ENCODE results near the gene RNF213.

The RNF213 gene

DNA sequence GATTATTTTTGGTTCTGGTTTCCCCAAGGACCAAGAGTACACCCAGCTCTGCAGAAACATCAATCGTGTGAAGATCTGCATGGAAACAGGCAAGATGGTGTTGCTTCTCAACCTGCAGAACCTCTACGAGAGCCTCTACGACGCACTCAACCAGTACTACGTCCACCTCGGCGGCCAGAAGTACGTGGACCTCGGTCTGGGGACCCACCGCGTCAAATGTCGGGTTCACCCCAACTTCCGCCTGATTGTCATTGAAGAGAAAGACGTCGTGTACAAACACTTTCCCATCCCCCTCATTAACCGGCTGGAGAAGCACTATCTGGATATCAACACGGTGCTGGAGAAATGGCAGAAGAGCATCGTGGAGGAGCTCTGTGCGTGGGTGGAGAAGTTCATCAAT, 86.9 kb downstream of the RNF213 start:
- in situ Hi-C loops (cut with MboI; ENCODE audit: low sequenced_read_pairs), result no loop called here

DNA sequence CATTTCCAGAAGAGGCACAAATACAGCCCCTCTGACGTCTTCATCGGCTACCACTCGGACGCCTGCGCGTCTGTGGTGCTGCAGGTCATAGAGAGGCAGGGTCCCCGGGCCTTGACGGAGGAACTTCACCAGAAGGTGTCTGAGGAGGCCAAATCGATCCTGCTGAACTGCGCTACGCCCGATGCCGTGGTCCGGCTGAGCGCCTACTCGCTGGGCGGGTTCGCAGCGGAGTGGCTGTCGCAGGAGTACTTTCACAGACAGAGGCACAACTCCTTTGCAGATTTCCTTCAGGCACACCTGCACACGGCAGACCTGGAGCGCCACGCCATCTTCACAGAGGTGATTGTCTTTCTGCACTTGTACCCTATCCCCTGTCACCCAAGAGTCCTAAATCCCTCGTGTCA, 87.3 kb downstream of the RNF213 start:
- in situ Hi-C loops (cut with MboI; ENCODE audit: low sequenced_read_pairs), result no loop called here

DNA sequence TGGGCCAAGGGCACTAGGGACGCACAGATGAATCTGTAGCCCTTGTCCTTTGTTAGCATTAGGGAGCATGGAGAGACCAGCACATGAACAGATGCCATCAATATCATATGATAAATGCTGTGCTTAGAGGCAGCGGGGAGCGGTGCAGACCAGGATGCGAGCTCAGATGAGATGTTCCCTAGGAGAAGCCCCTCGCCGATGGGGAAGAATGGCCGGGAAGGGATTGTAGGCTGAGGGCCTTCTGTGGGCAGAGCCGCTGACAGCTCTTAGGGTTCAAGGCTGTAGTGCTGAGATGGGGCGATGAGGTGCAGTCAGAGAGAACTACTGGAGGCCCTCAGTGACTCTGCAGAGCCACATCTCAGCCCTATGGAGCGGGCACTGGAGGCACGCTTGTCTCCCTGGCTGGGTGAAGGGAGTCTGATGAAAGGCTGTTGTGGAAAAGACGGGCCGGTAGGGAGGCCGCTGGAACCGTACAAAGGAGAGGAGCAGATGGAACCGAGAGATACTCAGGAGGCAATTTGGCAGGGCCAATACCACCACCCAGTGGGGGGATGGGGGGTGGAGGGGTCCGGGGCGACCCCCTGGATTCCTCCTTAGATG, 88.0 kb downstream of the RNF213 start:
- in situ Hi-C loops (cut with MboI; ENCODE audit: low sequenced_read_pairs), result no loop called here

DNA sequence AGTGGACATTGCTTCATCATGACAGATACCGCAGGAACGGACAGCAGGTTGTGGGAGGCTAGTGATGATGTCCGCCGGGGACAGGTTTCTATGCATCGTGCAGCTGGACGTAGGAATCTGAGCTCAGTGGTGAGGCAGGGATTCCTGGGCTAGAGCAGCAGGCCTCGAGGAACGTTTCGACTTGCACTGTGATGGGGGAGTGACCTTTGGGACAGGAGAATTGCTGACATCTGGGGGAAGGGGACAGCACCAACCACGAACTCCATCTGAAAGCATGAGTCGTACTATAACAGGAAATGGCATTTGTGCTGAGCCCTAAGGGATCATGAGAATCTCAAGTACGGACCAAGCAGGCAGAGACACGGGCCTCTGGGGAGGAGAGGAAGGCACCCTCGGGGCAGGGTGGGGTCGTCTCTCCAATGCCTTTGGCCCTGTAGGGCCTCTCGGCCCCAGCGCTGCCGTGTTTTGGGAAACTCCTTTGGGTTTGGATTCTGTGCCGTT, 88.5 kb downstream of the RNF213 start:
- in situ Hi-C loops (cut with MboI; ENCODE audit: low sequenced_read_pairs), result no loop called here

DNA sequence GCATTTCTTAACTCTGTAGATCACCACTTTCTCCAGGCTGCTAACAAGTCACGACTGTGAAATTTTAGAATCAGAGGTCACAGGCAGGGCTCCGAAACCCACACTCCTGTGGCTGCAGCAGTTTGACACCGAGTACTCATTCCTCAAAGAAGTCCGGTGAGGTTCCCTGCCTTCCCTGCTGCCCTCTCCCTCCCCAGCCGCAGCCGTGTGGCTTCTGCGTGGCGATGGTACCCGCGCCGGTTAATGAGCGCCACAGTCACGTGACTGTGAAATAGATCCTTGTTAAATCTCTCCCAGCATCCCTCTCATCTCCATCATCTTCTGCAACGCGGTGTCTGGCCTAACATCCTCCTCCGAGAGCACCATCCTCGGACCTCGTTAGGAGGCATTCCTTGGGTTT, 89.1 kb downstream of the RNF213 start:
- in situ Hi-C loops (cut with MboI; ENCODE audit: low sequenced_read_pairs), result no loop called here

DNA sequence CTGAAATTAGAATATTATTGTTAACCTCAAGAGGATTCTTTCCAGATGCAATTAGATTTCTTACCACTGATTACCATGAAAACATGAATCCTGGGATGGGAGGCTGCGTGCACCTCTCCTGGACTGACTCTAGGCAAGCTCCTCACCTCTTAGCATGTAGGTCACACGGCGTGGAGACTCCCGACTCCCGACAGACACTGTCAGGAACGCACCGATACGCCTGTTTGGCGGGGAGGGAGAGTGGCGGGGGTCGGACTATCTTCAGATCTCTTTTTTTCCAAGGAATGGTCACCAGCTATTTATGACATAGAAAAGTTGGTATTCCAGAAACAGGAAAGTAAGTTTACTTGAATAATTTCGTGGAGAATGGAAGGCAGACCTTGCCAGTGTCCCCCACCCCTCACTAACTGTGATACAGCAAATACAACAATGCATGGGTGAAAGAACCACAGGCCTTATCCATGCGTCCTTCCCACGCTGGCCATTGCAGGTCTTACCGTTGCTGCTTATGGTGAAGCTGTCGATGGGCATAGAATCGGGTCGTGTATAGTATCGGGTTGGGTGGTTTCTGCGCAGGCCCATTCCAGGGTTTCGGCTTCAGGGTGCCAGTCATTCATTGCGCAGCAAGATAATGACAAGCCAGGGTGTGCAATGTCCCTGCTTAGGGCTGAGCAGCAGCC, 91.7 kb downstream of the RNF213 start:
- in situ Hi-C loops (cut with MboI; ENCODE audit: low sequenced_read_pairs), result no loop called here

DNA sequence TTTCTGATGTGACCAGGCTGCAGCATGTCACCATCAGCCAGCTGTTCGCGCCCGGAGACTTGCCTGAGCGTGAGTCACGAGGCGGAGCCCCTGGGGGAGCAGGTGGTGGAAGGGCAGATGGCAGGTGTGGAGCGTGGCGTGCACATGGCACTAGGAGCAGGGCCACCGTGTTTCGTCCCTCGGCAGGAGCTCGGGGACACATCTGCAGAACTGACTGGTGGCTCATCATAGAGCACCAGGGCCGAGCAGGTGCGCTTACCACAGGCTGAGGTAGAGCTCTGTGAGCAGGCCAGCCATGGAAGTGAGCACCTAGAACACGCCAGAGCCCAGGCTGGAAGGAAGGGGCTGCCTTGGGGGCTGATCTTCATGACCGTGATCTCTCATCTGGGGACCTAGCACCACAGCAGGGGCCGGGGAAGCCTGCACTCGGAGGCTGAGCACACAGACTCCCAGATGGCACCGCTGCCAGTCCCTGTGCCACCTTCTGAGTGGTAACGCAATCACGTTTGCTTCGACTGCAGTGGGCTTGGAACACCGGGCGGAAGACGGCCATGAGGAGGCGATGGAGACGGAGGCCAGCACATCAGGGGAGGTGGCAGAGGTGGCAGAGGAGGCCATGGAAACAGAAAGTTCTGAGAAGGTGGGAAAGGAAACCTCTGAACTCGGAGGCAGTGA, 92.5 kb downstream of the RNF213 start:
- in situ Hi-C loops (cut with MboI; ENCODE audit: low sequenced_read_pairs), result no loop called here

DNA sequence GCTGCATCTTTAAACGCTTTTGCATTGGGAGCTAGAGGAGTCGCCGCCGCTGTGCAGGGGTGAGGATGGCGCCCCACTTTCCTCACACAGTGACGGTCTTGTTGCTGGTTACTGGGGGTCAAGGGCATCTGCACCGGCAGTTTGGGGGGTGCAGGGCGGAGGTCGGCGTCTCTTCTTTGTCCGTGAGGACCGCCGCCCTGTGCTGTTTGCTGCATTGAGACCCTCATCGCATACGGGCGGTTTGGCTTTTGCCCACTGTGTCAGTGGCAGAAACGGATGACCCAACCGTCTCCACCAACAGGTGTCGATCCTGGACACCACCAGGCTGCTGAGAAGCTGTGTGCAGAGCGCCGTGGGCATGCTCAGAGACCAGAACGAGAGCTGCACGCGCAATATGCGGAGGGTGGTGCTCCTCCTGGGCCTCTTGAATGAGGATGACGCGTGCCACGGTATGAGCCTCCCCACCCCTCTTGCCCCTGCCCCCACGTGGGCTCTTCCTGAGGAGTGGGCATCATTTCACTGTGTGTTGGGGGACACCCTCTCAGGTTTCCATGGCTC, 93.1 kb downstream of the RNF213 start:
- in situ Hi-C loops (cut with MboI; ENCODE audit: low sequenced_read_pairs), result no loop called here

DNA sequence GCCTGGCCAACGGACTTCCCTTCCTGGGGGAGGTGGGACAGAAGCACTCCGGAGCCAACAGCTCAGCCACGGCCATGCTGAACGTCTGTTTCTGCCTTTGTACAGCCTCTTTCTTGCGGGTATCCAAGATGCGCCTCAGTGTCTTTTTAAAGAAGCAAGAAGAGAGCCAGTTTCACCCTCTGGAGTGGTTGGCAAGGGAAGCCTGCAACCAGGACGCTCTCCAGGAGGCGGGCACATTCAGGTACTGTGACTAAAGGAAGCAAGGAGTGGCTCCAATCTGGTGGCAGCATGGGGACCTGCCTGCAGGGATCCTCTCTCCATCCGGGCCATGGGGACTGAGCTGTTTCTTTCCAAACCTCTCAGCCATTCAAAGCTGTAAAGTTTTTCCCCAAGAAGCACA, 93.7 kb downstream of the RNF213 start:
- in situ Hi-C loops (cut with MboI; ENCODE audit: low sequenced_read_pairs), result no loop called here

DNA sequence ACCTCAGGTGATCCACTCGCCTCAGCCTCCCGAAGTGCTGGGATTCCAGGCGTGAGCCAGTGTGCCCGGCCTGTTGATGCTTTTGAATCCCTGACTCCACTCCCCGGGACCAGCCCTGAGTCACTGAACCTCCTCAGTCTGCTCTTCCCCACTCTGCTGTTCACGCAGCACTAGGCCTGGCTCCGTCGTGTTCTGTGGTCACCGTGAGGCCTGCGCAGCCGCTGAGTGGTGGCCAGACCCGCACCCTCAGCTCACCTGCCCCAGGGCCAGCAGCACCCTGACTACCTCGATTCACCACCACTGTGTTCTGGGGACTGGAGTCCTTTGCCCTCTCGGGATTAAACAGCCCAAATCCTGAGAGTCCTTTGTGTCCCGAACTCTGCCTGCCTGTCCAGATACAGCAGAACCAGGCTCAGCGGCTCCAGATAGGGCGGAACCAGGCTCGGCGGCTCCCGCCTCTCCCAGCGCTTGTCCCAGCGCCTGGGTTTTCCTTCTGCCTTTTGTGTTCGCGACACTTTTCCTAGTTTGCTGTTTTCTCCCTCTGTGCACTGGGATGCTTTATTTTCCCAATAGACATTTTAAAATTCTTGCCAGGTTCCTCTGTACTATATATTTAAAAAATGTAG, 95.7 kb downstream of the RNF213 start:
- in situ Hi-C loops (cut with MboI; ENCODE audit: low sequenced_read_pairs), result no loop called here

DNA sequence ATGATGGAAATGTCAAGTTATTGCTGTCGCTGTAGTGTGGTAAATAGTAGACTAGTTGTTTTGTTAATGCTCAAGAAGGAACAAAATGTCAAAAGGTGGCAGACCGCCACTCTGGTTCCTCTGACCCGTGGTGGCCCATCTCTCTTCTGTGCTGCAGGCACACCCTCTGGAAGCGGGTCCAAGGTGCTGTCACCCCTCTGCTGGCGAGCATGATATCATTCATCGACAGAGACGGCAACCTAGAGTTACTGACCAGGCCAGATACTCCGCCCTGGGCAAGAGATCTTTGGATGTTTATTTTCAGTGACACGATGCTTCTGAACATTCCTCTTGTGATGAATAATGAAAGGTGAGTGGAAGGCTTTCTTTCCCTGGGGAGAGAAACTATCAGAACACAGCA, 97.5 kb downstream of the RNF213 start:
- in situ Hi-C loops (cut with MboI; ENCODE audit: low sequenced_read_pairs), result no loop called here

DNA sequence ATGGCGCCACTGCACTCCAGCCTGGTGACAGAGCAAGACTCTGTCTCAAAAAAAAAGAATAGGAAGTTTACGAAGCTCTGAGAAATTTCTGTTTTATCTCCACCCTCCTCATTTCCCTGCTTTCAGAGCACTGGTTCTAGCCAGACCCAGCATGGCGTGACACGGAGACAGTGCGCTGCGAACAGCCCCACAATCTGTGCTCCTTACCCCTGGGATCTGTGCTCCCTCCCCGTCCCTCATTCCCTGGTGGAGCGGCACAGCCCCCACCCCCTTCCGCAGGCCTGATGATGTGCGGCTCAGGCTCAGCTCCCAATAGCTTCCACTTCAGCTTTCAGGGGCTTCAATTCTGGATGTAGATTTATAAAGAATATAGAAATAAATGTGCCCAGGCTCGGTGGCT, 98.2 kb downstream of the RNF213 start:
- in situ Hi-C loops (cut with MboI; ENCODE audit: low sequenced_read_pairs), result no loop called here

DNA sequence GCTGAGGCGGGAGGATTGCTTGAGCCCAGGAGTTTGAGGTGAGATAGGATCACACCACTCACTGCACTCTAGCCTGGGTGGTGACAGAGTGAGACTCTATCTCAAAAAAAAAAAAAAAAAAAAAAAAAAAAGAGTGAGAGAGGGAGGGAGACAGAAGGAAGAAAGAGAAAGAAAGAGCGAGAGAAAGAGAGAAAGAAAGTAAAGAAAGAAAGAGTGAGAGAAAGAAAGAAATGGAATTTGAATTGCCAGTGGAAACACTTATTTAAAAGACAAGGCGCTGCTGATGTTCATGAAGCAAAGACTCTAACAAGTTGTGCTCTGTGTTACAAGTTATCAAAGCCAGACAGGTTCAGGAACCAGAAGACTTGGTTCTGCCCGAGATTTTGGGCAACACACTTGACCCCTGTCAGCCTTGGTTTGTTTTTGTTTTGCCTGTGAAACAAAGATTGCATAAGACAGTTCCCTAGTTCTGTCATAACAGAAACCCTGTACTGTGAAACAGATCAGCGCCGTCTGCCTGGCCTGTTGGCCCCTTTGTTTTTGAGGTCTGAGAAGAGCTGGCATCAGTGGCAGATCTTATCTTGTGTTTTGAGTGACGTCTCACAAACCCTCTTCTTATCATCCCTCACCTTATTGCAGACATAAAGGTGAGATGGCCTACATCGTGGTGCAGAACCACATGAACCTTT, 98.9 kb downstream of the RNF213 start:
- in situ Hi-C loops (cut with MboI; ENCODE audit: low sequenced_read_pairs), result loop anchor here (10.0 kb wide), 1 partner anchor 165 kb away; no protein-coding TSS in a partner anchor

DNA sequence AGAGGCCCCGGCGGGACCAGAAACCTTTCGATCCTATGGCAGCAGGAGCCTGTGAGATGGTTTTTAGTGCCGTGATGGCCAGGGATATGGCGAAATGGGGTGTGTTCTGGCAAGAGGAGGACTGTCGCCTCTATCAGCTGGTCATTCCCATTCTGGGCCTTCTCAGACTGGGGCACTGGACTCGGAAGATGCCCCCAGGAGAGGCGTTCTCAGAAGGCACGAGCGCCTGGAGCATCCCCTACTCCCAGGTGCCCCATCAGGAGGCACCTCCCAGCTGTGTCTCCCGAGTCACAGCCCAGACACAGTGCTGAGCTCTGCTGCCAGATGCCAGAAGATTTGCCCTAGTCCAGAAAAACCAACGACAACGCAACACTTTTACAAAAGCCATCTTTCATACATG, 99.7 kb downstream of the RNF213 start:
- in situ Hi-C loops (cut with MboI; ENCODE audit: low sequenced_read_pairs), result loop anchor here (10.0 kb wide), 1 partner anchor 166 kb away; no protein-coding TSS in a partner anchor

DNA sequence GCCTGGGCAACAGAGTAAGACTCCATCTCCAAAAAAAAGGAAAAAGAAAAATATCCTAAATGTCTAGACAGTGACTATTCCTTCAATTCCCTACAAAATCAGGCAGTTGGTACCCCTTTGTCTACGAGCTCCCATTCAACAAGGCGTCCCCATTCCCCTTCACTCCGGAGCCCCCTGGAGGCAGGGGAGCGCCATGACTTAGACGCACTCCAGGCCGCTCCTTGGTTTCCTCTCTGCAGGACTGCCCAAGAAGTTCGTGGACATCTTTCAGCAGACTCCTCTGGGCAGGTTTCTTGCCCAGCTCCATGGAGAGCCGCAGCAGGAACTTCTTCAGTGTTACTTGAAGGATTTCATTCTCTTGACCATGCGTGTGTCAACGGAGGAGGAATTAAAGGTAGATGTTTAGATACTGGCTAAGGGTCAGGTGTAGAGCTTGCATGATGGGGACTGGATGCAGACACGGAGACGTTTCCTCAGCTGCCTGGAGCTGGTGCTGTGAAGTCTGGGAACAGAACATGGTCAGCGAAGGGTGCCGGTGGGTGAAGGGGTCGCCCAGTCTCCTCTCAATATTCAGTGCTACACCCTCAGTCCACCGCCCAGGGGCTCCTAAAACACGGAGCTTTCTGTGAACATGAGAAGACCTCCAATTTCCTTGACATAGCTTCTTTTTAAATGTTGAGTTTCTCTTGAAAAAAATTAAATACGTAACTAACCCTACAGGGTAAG, 101.0 kb downstream of the RNF213 start:
- in situ Hi-C loops (cut with MboI; ENCODE audit: low sequenced_read_pairs), result loop anchor here (10.0 kb wide), 1 partner anchor 167 kb away; no protein-coding TSS in a partner anchor

DNA sequence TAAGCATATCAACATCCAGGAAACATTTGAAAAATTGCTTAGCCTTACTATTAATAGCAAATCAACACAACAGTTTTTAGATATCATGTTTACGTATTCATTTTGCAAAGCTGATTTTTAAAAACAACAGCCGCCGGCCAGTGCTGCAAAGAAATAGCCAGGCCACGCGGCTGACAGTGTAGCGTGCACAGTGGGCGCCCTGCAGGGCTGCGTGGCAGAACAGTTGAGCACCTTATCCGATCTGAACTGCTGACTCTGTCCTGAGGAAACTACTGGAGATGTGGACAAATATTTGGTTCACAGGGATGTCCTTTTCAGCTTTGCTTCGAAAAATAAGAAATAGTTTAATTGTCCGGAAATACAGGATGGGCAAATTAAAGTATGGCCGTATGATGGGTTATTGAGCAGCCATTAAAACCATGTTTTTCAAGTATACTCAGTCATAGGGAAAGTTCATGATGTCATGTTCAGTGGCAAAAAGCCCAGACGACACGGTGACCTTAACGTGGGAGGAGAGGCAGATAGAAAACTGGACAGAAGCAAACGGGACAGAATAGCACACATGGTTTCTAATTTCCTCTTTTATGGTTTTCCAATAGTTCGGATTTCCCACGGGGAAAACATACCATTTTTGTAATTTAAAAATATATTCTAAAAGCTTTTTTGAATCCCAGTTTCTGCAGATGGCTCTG, 101.9 kb downstream of the RNF213 start:
- in situ Hi-C loops (cut with MboI; ENCODE audit: low sequenced_read_pairs), result loop anchor here (10.0 kb wide), 1 partner anchor 168 kb away; no protein-coding TSS in a partner anchor

DNA sequence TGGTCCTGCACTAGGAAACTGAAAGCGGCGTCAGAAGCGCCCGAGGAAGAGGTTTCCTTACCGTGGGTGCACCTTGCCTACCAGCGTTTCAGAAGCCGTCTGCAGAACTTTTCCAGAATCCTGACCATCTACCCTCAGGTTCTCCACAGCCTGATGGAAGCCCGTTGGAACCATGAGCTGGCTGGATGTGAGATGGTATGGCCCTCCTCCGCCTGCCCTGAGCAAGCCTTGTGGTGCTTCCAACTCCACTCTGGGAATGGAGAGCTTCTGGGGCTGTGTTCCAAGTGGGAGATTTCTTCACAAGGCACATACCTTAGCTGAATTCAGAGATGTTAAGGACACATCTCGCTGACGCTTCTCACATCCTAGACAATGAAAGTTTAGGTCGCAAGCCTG, 102.5 kb downstream of the RNF213 start:
- in situ Hi-C loops (cut with MboI; ENCODE audit: low sequenced_read_pairs), result loop anchor here (10.0 kb wide), 1 partner anchor 168 kb away; no protein-coding TSS in a partner anchor

DNA sequence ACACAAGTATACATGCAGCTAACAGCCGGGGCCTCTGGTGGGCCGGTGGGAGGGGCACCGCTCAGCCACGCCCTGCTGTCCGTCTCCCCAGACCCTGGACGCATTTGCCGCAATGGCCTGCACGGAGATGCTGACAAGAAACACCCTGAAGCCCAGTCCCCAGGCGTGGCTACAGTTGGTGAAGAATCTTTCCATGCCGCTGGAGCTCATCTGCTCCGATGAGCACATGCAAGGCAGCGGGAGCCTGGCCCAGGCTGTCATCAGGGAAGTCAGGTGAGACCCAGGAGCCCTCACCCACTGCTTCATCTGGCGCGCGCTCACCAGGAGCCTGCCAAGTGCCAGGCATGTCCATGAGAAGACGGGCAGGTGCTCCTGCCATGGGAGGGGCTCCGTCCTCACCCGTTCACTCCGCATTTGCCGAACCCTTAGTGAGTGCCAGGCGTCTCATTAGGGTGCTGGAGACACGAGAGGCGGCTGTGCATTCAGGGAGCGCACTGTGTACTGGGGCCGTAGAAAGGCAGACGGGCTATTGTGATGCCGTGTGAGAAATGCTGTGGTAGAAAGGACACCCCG, 103.0 kb downstream of the RNF213 start:
- in situ Hi-C loops (cut with MboI; ENCODE audit: low sequenced_read_pairs), result loop anchor here (10.0 kb wide), 1 partner anchor 169 kb away; no protein-coding TSS in a partner anchor

All from HL-60/S4 (cell line).